COLO668 (cell line): Measurements from ENCODE around the gene PPP1R2.

Source experiments
- DNase-seq: peaks from one replicate; lab custom pipeline; 2025; ENCODE audit not compliant: unreplicated experiment; lab: John Stamatoyannopoulos, UW

PPP1R2 gene

DNA sequence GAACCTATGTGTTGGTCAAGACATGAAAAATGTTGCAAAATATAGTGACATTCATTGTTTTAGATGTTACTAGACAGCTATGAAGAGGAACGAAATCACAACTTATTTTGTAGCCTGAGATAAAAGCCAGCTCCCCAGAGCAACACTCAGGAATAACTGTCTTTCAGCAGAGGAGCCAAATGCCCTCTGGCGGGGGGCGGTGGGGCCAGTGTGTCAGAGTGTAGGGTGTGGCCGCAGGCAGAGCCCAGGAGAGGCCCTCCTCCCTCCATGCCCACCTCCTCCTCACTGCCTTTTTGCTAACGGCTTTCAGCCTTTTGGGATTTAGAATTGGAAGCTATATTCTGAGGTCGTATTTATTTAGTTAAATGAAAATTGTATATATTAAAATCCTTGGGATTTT, 23.7 kb upstream of the PPP1R2 start:
- no peak for DNase-seq

DNA sequence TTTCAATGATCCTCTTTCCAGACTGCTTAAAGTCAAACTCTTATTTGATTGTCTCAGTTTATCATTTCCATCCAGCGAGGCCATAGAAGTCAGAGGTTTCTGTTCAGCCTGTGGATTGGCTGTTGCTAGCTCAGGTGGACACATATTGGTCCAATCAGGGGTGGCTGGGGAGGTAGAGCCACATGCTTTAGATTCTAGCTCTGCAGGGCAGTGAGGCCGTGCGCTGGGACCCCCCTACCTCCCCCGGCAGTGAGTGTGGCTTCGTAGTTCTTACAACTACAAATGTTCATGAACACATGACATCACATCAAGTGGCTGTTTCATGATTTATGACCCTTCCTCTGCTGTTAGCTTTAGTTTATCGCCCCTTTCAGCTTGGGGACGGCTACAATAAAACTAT, 22.6 kb upstream of the PPP1R2 start:
- no peak for DNase-seq

DNA sequence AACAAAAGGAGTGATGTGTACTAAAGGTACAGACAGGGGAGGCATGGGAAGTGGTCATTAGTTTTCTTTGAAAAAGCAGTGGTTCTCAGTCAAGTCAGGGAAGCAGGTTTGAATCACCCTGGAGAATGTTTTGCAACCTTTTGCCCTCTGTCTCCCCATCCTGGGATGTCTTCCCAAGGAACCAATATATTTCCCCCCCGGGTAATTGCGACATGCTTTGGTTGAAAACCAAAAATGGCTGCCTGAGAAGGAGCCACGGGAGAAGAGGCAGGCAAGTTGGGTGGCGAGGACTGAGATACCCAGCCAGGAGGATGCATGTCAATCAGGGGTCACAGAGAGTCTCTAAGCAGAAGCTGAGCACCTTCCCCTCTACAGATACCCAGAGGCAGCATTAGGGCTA, 20.2 kb upstream of the PPP1R2 start:
- no peak for DNase-seq

DNA sequence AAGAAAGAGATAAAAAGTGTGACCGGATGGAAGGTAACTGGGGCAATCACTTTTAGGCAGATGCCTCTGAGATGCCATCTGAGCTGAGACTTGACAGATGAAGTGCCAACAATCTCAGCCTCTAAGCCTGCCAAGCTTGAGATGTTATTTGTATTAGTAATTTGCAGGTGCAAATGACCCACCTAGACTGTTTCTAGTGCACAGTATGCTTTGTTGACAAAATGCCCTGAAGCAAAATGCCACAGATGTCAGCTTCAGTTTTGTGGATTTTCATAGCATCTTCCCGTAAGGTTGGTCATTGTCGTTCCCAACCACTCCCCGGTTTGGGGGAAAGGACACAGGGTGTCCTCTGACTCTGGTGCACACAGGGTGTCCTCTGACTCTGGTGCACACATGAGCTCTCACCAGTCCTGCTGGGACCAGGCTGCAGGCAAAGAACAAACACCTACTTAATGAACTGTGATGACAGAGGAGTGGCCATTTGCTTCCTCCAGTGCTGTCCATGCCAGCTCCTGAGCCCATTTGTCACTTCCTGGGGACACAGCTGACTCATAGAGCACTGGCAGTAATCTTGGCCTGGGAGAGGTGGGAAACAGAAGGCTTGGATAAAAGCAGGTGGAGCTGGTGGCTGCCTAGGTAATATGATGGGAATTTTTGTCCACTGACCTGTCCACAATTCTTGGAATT, 16.7 kb upstream of the PPP1R2 start:
- peak; percentile 11 for DNase-seq

DNA sequence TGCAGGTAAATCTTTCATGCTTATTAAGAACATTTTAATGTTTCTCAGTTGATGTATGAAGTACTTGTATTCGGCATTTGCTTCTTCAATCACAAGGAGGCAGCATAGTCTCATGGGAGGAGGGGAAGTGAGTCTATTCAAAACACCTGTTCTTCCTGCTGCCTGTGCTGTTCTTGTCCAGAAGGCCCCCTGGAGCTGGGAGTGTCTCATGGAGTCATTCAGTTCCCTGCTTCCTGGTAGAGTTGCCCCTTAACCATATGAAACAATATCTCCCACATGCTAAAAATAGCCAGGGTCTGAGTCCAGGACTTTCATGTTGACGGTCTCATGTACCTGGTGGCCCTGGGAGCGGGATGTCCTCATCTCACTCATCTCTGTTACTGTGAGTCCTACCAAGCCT, 15.5 kb upstream of the PPP1R2 start:
- DNase-seq = peak; percentile 30

DNA sequence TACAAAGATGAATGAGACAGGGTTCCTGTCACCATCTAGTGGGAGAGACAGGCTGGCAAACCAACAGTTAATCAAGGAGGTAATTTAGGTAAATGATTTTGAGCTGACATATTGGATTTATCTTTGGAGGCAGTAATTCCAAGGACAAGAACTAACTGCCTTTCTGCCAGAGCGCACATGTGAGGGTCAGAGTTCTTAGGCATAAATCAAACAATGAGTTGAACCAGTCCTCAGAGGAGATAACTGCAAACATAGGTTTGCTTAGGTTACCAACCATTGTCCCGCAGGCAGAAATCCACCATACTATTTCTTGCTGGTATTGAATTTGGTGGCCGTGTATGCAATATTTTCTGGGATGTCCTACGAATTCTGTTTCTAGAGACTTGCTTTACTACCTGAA, 14.2 kb upstream of the PPP1R2 start:
- no peak for DNase-seq

DNA sequence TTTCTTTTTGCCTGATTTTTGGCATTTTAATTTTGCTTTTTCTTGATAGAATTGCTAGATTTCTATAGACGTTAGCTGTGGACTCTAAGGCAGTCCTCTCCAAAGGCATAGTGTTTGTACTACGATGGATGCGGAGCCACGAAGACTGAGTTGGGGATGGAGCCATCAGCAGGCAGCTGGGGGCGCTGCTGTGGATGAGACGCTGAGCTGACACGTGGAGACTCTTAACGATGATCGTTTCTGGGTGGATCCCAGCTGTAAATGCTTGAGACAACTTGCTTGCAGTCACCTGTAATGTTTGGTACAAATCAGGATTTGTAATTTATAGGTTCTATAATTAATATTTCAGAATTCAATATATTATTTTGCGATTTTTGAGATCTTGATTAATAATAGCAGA, 13.3 kb upstream of the PPP1R2 start:
- DNase-seq = peak; percentile 7

DNA sequence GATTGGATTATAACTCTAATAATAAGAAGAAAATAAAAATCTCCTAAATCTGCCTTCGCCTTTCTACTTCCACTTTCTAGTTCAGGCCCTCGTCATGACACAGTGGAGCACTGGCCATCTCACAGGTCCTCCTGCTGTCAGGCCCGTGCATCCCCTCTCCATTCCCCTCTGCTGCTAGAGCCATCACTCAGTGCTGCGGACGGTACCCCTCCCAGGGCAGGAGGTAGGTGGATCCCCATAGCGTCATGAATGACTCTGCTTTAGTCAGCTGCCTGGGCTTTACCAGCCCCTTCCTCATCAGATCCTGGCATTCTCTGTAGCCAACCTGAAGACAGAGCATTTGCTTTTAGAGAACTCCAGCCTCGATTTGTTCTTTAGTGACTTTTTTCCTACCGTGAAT, 12.0 kb upstream of the PPP1R2 start:
- no peak for DNase-seq

DNA sequence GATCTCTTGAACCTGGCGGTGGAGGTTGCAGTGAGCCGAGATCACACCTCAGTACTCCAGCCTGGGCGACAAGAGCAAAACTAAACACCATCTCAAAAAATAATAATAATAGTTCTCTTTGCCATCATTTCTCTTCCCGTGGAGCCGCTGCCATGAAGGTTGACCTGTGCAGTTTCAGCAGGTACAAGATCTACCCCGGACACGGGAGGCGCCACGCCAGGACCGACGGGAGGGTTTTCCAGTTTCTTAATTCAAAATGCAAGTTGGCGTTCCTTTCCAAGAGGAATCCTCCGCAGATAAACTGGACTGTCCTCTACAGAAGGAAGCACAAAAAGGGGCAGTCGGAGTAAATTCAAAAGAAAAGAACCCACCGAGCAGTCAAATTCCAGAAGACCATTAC, 11.3 kb upstream of the PPP1R2 start:
- DNase-seq = no peak

DNA sequence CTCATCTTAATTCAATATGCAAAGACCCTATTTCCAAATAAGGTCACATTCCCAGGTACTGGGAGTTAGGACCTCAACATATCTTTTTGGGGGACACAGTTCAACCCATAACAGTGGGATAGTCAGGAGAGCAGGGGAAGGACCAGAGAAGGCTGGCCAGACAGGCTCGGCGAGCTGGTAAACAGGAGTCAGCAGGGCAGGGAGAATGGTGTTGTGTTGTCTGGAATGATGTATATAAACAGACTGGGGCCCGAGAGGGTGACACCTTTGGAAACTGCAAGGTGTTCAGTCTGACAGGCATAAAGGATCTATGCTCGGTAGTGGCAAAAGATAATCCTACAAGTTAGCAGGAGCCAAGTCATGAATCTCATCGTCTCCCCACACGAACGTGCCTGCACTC, 10.1 kb upstream of the PPP1R2 start:
- DNase-seq = no peak

DNA sequence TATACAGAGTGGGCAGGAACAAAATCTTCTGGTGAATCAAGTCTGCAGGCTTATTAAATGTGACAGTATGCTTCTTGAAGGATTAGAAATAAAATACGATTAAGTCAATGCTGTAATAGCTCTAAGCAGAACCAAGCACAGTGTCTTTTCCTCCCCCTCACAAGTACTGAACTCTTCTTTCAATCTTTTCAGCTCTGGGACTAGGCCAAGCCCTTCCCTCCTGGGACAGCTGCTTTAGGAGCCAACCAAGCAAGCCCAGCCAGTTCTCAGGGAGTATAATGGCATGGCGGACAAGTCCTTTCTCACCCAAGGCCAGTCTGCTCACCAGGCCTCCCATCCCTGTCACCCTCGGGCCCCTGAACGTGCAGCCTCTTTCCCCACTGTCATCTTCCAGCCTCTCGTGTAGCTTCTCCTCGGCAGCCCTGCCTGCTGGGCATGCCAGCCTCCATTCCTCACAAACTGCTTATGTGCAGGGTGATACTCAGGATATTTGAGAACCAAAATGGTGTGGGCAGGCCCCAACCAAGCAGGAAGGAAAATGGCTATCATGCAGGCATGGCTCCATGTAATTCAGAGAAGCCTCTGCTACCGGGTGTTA, 8.4 kb upstream of the PPP1R2 start:
- no peak for DNase-seq

DNA sequence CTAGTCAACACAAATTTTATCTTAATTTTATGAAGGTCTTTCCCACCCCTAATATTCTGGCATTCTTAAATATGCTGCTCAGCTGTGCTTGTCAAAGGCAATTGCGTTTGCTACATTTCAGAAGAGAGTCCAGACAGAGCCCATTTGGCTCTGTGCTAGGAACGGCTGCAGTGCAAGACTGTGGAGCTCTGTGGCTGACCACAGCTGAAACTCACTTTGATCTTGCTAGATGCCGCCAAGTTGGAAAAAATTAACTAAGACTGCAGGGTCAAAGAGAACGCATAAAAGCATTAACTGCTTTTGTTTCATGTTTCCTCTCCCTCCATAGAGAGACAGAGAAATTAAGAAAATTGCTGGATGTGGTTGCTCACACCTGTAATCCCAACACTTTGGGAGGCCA, 7.6 kb upstream of the PPP1R2 start:
- DNase-seq = no peak

DNA sequence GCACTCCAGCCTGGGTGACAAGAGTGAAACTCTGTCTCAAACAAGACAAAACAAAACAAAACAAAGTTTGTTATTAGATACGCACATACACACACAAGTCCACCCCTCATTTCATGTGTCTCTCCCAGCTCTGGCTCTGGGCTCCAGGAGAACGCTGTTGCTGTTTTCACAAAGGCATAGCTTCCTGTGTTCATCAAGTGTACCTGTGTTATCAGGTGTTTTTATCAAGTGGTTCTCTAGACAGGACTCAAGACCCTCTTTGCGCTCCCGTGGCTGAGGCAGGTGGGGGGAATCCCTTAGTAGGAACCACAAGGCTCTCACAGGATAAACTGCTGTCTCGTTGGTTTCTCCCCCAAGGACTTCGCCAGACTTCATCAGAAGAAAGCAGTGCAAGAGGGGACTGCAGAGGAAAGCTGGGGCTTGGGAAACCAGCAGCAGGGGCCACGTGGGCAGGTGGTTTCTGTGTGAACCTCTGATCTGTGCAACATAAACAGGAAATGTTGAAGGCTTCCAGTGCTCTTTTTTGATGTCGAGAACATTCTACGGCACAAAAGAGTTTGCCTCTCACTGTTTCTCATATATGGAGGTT, 6.9 kb upstream of the PPP1R2 start:
- DNase-seq = no peak

DNA sequence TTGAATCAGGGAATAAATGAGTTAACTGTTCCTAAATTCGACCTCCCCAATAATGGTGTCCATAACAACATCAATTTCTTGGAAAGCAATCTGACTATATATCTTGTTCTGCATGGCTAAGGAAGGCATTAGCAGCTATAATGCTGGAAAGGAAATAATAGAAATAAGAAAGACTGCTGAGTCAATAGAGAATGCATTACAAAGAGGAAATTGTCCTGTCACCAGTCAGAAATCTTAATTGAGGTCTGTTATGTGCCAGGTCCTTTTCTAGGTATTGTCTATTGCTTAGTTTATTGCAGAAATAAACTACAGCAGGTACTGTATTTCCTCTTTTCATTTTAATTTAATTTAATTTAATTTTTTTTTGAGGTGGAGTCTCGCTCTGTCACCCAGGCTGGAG, 5.9 kb upstream of the PPP1R2 start:
- DNase-seq = no peak

DNA sequence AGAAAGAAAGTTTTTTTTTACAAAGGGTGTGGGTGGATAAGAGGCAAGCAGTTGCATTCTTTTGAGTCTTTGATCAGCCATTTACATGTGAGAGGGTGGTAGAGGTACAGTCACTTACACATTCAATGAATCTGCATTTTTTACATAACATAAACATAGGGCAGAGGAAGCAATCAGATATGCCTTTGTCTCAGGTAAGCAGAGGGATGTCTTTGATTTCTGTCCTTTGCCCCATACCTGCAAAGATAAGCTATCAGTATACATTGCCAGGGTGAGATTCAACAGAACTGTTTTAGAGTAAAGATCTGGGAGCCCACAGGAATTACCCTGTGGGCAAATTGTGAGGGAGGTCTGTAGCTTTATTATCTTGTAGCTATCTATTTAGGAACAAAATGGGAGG, 5.4 kb upstream of the PPP1R2 start:
- no peak for DNase-seq

DNA sequence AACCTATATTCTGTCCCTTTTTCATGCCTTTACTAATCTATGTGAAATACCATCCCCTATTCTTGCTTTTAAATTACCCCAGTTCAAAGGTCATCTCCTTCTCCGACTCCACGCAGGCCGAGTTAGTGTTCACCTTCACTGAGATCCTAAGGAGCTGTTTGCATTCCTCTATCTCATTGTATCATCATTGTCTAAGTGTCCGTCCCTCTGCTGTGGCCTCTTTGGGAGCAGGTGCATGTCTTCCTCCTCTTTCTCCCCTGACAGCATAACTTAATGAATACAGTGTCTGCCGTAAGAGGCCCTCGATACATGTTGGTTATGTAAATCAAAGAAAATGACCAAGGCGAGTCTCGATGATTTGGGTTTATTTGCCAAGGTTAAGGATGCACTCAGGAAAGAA, 4.9 kb upstream of the PPP1R2 start:
- no peak for DNase-seq

DNA sequence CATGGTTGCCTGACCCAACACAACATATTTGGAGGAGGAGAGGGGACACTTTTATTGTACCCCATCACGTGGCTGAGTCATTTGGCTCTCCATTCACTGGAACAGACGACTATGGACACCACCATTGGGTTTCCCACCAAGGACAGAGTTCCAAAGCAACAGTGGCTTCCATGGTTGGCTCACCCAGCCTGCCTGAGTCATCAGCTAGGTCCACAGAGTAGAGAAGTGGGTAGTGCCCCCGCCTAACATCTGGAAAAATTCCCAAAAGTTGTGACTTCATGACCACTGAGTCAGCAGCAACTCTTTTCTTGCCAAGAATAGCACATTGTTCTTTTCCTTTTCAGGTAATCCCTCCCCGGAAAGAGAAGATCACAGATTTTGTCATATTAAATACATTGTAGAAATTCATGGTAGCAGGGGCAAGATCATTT, 3.0 kb upstream of the PPP1R2 start:
- no peak for DNase-seq

DNA sequence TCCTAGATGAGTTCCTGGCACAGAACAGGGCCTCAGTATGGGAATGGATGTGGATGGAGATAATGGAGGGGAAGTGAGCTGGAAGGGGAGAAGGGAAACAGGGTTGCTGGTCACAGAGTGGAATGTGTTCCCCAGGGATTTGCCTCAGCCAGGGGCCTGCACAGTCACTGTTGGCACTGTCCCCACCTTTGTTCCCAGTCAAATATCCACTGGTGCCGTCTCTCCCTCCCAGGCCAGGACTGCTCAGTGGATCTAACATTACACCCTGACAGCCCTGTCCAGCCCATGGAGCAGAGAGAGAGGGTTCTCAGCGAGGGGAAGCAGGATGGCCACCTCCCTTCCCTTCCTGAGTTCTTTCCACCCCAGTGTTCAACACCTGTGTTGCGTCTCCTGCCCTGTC, 1.5 kb upstream of the PPP1R2 start:
- no peak for DNase-seq

DNA sequence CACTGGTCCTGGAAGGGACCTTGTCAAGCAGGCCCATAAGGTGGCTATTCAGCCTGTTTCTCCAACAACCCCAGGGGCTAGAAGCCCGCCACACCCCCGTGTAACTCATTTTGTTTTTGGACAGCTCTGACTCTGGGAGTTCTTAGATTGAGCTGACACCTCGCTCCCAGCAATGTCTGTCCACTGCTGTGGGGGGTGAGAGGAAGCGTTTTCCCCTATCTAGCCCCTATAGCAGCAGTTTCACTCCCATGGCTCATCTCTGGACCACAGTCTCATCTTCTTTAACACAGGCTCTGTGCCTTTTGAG, 1.1 kb upstream of the PPP1R2 start:
- no peak for DNase-seq

DNA sequence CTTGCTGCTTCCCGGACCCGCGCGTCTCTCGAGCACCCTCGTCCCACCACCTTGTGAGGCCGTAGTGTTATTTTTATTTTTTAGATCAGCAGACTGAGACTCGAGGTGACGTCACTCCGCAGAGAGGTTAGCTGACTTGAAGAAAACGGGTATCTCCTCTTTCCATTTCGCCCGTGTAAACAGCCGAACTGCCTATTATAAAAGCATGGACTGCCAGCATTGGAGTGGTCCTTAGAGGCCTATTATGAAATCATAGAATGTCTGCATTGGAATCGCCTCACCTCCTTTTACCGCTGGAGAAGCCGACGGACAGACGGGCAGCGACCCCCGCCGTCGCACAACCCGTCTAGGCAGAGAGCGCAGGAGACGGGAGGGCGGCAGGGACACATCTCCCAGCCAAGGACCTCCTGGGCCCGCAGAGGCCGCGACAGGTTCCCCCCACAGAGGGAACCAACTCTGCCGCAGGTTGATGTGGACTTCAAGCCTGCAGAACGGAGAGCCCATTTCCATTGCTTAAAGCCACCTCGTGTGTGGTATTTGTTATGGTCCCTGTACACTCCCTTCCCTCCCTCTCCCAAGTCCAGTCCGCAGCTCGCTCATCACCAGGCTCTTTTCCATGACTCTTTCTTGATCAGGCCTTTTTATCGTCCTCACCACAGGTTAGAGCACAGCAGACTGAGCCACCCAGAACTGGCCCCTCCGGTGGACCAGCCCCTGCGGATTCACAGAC, 540 bp upstream of the PPP1R2 start:
- no peak for DNase-seq

DNA sequence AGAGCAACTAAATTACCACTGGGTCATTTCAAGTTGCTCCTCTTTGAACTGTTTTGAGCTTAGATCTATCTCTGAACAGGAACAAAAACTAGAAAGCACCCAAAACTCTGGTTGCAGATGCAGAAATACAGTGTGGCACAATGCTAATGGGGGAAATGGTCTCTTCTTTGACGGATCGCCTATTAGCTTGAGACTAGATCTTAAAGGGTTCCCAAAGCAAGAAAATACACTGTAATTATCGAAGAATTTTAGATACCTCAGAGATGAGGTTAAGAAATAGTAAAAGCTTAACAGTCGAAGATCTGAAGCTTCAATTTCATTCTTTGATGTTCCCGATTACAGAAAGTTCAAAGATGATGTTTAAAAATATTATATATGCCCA, 818 bp downstream of the PPP1R2 start:
- no peak for DNase-seq

DNA sequence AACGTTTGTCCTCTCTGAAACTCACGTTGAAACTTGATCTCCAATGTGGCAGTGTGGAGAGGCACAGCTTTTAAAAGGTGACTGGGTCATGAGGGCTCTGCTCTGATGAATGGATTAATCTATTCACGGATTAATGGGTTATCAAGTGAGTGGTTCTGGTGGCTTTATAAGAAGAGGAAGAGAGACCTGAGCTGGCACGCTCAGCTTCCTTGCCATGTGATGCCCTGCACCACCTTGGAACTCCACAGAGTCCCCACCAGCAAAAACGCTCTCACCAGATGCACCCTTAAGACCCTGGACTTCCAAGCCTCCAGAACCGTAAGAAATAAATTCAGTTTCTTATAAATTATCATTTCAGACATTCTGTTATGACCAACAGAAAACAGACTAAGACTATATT, 2.6 kb downstream of the PPP1R2 start:
- no peak for DNase-seq
